Activated CD8-positive, alpha-beta memory T cell treated with anti-CD3 and anti-CD28 coated beads, Interleukin-2, amount 50 U/mL, for 48 hours (primary cell): ENCODE results near the gene GUCY1A2.
"Not testable (repeated sequence)": the region's sequence is repeated elsewhere in the genome, so short reads cannot be mapped to it uniquely, and the experiment has no call there.

Experiments used
- DNase-seq: peaks from one replicate; pipeline ENCODE4 v3.0.0-alpha.2; 2020

Gene GUCY1A2

DNA sequence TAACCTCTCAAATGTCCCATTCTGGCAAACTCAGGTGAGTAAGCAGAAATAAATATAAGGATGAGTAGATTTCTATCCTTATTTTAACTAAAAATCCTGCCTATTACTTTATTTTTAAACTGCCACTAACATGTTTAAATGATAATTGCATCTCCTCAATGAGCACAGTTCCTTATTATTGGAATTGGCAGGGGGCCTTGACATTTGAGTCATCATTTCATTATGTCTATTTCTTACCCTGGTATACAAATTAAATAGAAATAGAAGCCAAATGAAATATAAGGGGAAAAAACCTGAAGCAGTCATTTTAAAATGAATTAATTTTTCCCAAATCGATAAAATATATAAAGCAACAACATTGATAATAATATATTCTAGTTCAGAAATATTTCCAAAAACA is 81.2 kb downstream of the GUCY1A2 start:
- DNase-seq: no peak

DNA sequence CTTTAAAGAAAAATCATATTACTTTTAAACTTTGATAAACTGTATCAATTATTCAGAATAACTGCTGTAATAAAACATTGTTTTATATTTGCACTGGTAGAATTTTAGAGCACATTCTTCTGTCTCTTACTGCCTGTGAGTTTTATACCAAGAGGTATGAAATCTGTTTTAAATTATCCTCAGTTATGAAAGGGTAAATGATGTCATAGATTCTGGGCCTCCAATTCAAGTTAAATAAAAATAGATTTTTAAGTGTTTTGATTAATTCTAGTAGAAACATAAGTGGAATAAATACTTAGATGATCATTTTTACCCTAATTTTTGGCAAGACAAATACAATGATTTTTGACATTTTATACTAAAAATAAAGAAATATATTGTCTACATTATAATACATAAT is 93.0 kb downstream of the GUCY1A2 start:
- DNase-seq: no peak

DNA sequence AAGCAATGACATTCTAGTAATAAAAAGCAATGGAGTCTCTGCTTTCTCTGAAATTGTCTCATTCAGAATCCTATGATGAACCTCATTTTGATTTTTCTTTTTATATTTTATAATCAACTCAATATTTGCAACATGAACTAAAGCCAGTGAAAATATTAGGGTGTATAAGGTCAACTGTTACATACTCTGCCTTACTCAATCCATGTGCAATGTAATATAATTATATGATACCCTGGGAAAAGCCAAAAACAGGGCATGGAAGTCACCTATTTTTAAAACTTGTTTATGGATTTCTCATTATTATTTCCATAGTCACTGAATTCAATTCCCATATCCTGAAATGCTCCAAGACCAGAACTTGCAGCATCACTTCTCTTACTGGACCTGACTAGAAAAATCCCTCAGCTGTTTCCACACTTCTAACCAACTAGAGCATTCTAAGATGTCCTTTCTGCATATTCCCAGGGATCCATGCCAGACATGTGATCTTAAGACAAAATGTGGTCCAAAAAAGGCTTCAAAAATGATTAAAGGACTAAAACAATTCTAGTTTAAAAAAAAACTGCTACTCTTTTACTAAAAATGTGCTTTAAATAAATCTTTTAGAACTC is 97.3 kb downstream of the GUCY1A2 start:
- no peak for DNase-seq

DNA sequence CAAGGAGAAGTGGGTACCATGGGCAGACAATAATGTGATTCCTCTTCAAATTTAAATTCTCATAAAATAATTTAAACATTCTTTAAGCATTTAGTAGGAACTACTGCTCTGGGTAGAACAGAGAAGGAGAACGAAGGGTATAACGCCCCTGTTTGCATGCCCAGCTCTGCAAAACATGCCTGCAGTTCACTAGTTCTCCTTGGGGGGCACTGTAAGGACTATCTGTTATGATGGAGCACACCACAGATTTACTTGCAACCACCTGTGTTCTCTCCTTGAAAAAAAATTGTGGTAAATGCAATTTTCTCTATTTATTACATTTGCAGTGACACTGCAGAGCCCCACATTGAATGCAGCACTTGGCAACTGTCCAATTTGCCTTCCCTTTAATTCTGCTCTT is 100.3 kb downstream of the GUCY1A2 start:
- DNase-seq: no peak

DNA sequence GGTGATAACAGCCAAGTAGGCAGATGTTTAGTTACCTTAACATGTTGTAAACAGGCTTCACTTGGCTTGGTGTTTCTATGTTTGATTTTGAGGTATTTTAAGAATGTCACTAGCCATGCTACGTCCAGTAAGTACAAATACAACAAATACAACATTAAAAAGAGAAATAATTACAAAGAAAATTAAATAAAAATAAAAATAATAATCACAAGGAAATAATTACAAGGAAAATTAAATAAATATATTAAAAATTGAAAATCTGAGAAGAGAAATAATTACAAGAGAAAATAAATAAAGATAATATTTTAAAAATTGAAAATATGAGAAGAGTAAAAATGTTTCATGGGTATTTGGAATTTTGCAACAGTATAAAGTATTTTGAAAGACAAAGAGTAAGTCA is 103.9 kb downstream of the GUCY1A2 start:
- DNase-seq: no peak

DNA sequence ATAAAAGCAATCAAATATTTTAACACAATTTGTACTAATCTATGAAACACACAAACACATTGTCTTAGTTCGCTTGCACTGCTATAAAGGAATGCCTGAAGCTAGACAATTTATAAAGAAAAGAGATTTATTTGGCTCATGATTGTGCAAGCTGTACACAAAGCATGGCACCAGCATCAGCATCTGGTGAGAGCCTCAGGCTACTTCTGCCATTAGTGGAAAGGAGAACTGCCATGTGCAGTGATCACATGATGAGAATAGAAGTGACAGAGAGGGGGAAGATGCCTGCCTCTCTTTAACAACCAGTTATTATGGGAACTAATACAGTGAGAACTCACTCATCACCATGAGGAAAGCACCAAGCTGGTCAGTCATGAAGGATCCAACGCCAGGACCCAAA is 105.1 kb downstream of the GUCY1A2 start:
- DNase-seq: no peak

DNA sequence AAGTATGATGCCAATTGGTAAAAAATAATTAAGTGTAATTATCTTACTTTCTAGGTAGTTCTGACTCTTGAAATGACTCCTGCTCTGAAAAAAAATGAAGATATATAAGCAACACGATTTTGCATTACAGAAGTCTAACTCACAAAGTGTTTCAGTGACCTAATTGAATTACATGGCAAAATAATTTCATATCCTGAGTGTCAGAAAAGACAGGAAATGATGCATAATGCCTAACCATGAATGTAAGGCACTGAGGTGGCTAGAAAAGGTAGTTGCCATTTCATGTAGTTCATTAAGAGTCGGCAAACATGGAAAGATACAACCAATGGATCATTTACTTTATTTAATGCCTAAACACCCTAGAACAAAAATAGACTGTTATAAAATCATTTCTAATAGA is 113.5 kb downstream of the GUCY1A2 start:
- DNase-seq: no peak

DNA sequence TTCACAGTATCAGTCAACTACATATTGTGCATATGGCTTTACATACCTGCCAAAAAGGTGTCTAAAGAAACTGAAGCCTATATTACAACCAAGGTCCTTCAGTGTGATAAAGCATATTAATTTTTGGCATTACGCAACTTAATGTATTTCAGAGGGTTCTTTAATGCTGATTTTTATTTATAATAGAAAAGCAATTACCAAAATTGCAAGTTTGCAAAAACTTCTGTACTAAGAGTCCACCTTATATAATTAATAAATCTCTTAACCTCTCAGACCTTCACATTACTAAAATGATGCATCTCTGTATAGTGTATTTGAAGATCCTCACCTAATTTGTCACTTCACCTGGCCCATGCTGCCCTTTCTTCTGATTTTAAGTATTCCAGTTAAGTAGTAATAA is 128.6 kb downstream of the GUCY1A2 start:
- DNase-seq: no peak

DNA sequence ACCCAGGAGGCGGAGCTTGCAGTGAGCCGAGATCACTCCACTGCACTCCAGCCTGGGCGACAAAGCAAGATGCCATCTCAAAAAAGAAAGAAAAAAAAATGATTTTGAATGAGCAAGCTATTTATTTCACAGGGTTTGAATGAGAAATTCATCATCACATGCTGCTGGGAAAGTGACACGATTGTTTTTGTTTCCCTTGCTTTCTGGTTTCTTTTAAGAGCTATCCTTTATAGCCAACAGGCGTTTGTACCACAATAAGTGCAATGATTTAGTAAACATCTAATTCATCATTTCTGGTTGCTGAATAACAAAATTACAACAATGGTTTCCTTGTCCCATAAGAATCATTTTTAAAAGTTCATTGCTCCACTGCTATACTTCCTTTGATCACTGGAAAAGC is 129.9 kb downstream of the GUCY1A2 start:
- DNase-seq: no peak

DNA sequence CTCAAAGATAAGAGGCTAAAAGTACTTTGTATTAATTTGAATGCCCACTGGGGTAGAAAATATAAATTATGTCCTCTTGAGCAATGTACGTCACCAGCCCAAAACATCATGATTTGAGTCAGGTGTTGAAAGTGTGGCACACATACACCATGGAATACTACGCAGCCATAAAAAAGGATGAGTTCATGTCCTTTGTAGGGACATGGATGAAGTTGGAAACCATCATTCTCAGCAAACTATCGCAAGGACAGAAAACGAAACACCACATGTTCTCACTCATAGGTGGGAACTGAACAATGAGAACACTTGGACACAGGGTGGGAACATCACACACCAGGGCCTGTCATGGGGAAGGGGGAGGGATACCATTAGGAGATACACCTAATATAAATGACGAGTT is 134.6 kb downstream of the GUCY1A2 start:
- not testable (repeated sequence) for DNase-seq

DNA sequence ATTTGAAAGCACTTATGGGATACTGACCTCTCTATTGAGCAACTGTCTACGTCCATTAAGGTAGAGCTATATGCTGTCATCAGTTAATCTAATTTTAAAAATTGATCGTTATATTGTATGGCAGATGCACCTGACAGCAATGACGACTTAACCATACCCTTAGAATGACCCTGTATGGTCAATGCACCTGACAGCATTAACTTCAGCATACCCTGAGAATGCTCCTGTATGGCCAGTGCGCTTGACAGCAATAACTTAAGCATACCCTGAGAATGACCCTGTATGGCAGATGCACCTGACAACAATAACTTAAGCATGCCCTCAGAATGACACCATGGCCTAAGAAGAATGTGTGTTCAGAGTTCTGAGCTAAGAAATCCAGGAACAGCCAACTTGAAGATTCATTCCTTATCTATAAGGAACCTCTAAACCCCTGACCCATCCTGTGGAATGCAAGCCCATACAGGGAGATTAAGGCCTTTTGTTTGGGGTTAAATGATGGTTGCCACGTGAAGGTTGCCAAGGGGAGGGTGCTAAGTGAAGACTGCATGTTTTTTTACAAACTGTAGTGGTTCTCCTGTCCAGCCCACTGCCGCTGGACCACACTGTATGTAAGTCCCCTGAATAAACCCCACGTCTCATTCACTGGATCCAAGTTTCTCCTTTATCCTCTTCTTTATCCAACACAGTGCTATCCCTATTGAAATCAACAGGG is 138.3 kb downstream of the GUCY1A2 start:
- DNase-seq: no peak

DNA sequence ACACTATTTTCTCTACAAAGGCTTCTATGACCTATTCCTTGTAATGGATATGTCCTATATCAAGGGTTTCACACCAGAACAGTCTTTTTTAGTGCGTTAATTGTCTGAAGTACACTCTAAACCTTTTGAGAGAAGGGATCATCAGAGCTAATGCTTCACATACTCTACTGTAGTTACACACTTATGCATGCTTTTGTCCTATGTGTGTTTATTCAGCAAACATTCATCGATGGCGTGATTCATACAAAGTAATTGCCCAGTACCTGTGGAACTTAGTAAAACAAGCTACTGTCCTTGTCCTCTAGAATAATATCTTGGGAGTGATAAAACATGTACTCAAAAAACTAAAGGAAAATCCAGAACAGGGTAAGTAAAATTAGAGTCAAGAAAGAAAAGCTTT is 139.2 kb downstream of the GUCY1A2 start:
- no peak for DNase-seq

DNA sequence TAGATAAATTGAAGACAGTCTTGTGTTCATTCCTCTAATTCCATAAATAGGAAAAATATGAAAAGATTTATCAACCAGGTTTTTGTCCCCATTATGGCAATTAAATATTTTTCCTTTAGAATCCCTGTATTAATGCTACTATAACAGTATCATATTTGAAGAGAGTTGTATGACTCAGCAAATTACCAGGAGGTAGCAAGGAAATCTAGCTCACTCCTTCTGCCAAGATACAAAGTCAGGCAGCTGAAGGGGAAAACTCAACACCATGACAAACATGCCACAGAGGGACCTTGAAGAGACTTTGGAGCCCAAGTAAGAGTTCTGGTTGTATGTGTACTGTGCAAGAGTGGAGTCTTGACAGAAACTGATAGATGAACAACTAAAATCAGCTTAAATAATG is 143.3 kb downstream of the GUCY1A2 start:
- DNase-seq: no peak

DNA sequence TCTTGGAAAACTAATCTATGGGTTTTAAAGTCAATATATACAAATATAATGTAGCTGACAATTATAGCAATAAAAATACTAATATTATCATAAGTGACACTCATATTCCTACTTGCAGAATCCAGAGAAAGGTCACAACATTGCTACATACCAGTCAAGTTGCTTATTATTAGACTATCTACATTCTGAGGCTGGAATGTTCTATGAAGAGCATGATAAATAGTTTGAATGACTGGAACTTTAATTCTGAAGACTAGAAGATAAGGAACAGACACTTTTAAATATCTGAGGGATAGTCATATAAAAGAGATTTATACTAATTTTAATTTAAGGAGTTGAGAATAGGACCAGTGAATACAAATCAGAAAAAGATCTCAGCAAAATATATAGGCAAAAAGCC is 146.0 kb downstream of the GUCY1A2 start:
- no peak for DNase-seq

DNA sequence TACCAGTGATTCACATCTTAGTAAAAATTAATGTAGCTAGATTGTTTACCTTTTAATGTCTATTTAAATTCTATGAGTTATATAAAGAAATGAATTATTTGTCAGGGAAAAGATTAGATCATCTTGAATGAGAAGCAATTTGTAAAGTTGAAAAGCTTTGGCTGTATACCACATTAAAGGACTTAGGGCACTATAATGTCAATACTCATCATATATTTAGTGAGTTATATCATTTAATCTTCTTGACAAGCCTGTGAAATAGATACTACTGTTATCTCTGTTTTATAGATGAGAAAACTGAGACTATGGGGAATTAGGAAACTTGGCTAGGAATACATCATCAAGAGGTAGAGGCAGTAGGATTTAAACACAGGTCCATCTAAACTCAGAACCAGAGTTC is 160.1 kb downstream of the GUCY1A2 start:
- DNase-seq: no peak

DNA sequence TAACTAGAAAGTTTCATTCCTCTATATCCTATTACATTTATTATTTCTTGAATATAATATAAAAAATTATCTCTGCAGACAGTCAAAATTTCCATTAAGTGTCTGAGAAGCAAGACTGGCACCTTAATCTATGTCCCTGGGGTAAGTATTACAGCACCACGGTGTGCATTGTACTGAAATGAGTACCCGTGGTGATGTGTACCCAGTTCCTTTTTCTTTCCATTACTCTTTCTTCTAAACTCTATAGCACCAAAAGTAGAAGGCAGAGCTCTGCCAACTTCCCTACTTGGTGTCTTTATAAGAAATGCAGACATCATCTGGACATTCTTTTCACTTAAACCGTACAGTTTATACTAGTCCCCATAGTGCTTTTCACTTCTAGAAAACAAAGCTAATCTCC is 161.7 kb downstream of the GUCY1A2 start:
- no peak for DNase-seq

DNA sequence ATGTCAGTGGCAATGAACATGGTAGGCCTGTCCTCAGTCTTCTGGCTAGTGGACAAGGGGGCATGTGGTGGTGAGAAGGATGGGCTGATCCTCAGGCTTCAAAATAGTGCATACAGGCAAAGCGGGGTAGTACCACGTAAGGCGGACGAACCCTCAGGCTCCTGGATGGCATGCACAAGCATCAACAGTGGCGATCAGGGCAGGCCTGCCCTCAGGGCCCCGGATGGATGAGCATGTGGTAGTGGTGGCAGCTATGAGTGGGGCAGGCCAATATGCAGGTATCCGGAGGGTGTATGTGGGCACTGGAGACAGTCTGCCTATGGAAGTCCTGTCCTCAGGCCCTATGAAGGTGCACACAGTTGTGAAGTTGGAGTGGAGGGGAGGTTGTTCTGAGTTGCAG is 163.8 kb downstream of the GUCY1A2 start:
- DNase-seq: no peak

DNA sequence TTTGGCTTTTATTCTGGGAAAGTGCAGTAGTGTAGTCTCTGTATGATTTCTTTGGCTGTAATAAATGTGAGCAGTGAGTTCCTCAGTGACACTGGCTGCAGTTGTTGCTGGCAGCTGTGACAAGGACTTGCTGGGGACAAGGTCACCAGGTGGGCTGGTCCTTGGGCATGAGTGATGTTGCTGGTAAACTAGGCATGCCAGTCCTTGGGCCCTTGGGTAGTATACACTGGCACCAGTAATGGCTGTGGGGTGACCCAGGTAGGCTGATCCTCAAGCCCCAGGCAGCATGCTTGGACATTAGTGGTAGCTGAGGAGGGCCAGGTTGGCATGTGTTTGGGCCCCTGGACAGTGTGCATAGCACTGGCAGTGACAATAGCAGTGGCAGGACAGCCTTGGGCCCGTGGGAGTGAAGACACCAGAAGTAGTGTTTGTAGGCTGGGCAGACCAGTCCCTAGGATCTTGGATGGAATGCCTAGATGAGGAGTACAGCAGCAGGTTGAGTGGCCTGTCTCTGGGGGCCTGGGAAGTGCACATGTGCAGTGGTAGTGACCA is 164.3 kb downstream of the GUCY1A2 start:
- no peak for DNase-seq

DNA sequence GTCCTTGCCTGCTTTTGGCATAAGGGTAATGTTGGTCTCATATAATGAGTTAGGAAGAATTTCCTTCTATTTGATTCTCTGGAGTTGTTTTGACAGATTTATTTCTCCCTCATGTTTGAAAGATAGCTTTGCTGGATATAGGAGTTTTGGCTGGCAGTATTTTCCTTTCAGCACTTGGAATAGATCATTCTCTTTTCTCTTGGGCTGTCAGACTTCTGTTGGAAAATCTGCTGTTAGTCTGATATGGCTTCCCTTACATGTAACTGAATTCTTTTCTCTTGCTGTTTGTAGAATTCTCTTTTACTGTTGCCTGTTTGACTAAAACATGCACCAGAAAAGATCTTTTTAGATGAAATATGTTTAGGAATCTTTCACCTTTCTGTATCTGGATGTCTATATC is 165.5 kb downstream of the GUCY1A2 start:
- no peak for DNase-seq

DNA sequence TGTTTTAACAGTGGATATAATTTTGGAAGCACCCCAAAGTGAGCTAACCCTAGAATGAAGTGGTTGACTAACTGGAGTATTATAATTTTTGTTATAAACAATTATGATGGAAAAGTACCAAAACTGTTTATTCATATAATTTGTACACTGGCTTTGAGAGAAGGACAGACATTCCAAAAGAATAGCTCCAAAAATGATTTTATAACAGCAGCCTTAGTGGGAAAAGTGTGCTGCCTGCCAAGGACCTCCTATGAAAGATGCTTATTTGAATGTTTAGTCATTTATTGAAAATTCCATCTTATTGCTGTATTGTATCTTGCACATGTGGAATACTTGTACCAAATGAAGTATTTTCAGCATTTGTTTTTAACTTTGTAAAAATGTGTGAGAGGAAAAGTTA is 169.8 kb downstream of the GUCY1A2 start:
- no peak for DNase-seq

DNA sequence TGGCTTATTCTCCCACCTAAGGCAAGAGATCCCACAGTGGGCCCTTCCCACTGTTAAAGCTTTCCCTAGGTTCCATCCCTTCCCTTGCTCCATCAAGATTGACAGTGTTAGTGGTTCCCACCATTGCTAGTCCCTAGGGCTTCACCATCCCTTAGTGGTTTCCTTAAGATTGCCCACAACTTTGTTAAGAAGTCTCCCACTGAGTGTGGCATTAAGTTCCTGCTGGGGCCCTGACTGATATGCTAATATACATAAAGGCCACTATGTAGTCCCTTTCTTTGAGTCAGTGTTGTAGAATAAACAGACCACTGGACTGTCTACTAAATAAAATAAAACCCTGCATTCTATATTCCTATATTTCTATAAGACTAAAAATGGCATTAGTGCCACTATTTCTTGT is 176.1 kb downstream of the GUCY1A2 start:
- no peak for DNase-seq

DNA sequence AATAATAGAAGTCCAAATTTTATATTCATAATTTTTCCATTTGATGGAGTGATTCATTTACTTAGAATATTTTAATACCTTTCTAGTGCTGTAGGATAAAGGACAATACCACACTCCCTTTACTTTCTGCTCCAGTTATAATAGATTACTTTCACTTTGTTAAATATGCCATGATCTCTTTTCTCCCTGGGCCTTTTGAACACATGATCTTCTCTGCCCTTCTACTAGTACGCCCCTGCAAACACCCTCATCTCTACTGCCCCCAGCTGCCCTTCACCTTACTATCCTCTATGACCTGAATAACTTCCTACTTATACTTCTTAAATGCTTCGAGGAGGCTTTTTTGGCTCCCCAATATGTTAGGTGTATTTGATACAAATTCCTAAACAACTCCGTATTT is 177.3 kb downstream of the GUCY1A2 start:
- DNase-seq: no peak

DNA sequence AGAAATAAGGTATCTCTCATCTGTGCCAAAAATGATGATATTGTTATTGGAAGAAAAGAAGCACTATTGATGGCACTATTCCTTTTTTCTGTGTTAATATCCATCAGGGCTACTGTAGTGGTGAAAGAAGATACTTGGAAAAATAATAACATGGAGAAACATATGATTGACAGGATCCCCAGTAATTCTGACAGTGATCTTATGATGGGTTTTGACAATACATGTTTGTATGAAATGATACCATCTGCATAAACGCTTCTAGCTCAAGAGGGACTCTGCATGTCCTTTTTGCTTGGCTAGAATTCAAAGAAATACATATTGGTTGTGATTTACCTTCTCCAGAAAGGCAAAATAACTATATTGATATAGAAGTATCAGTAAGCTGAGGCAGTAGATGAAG is 178.1 kb downstream of the GUCY1A2 start:
- DNase-seq: no peak

DNA sequence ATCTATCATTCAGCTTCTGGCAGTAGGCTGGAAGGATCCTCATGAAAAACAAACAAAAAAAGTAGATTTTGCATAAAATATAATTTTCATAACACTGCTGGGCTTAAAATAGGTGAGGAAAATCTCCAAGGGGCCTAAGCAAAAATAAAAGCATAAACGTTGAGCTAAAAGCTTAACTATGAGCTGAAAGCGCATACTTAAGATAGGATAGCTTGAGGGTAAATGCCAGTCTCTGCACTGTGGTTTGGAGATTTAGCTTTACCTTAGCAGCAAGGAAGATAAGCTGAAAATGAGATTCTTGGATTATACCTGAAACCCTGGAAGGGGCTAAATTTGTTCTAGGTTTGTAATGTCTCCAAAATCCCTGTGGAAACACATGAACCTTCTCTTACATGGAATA is 183.7 kb downstream of the GUCY1A2 start:
- no peak for DNase-seq

DNA sequence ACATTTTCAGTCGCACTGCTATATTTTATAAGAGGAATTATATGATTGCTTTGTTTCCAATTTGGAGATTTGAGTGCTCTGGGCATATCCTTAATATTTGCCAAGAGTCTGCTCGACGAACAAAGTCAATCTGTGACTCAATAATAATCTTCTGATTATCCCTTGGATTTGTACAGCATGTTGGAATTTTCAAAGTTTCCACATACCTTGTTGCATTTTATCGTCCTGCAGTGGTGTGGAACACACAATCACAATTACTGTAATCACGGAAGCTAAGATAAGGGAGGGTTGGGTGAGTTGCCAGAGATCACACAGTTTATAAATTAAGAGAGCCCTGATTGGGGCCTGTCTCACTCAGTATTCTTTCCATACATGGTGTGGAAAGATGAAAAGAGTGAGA is 189.3 kb downstream of the GUCY1A2 start:
- DNase-seq: no peak
